ENCODE results near the gene ADIPOR2. TPM values are rescaled to one million over a fixed set of nuclear protein-coding genes. Genes with fewer than 3 reads are reported as not detected.
A peak's percentile ranks its signal among the peaks of the same experiment; 100 is the strongest.

The ADIPOR2 gene
- polyA plus RNA-seq, 2 of the 4 experiments (the other 2 are of a cell fraction) = 60.4 to 65.4 TPM

DNA sequence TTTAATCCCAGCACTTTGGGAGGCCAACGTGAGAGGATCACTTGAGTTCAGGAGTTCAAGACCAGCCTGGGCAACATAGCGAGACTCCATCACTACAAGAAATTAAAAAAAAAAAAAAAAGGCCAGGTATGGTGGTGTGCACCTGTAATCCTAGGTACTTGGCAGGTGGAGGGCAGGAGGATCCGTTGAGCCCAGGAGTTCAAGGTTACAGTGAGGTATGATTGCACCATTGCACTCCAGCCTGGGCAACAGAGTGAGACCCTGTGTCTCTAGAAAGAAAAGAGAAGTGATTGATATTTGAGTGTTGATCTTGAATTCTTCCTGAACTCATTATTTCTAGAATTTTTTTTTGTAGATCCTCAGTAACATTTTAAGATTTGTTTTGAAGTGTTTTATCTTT is 59.4 kb downstream of the ADIPOR2 start:
- ChIA-PET CTCF (interaction anchor here (1.3 kb wide), 1 partner anchor 22 kb away, joined by 4 read pairs; no protein-coding TSS in a partner anchor), POLR2A (no interaction called here)
- no peak for ATAC-seq

DNA sequence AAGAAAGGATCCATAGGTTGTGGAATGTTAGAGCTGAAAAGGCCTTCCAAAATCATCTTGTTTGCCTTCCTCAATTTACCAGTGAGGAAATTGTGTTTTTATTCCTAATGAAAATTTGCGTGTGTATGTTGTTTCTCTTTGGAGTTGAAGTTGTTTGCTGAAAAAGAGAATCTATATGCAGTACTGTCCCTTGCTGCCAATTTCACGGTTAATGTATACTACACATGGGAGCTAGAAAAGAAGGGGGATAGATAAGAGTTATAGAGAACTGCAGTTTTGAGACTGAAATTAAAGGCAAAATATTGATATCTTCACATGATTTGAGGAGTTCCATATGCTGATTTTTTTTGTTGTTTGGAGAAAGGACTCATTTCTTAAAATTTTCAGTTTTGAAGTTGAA is 67.5 kb downstream of the ADIPOR2 start:
- no peak overlapping the region for H3K4me3 ChIP-seq
- FAIRE-seq = no peak
- peaks cover 18% of the 10 kb centered on the region for H3K4me1 ChIP-seq
- ChIA-PET POLR2A (no interaction called here), CTCF (interaction anchor here (1.2 kb wide), 1 partner anchor 33 kb away, joined by 4 read pairs; no protein-coding TSS in a partner anchor)
- H3K9me3 ChIP-seq = 0 out of 3 replicates have a peak, but pooled peaks cover 5% of the 10 kb centered on the region
- no peak overlapping the region for H3K27ac ChIP-seq
- H3K4me2 ChIP-seq = no peak overlapping the region
- TF ChIP-seq RCOR1 (IDR thresholded peaks at IDR 0.05; ENCODE audit: low read depth, low read length) = no peak
- TF ChIP-seq EHMT2 (IDR thresholded peaks at IDR 0.05; ENCODE audit: low read depth) = no peak
- no peak for TF ChIP-seq ZNF302 (CRISPR knock-in tag; IDR thresholded peaks at IDR 0.05)
- TF ChIP-seq, protein P1, sequence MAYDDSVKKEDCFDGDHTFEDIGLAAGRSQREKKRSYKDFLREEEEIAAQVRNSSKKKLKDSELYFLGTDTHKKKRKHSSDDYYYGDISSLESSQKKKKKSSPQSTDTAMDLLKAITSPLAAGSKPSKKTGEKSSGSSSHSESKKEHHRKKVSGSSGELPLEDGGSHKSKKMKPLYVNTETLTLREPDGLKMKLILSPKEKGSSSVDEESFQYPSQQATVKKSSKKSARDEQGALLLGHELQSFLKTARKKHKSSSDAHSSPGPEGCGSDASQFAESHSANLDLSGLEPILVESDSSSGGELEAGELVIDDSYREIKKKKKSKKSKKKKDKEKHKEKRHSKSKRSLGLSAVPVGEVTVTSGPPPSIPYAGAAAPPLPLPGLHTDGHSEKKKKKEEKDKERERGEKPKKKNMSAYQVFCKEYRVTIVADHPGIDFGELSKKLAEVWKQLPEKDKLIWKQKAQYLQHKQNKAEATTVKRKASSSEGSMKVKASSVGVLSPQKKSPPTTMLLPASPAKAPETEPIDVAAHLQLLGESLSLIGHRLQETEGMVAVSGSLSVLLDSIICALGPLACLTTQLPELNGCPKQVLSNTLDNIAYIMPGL (CRISPR knock-in tag; IDR thresholded peaks at IDR 0.05; ENCODE audit: borderline replicate concordance) = no peak
- no peak for TF ChIP-seq POLR2AphosphoS2 (conservative IDR thresholded peaks at IDR 0.05; ENCODE audit: low read length)
- TF ChIP-seq, protein P2, sequence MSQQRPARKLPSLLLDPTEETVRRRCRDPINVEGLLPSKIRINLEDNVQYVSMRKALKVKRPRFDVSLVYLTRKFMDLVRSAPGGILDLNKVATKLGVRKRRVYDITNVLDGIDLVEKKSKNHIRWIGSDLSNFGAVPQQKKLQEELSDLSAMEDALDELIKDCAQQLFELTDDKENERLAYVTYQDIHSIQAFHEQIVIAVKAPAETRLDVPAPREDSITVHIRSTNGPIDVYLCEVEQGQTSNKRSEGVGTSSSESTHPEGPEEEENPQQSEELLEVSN (IDR thresholded peaks at IDR 0.05; ENCODE audit: borderline replicate concordance, low read depth) = no peak
- no peak for ATAC-seq
- 94% methylated on average over 2 of the region's 2 CpGs for WGBS (ENCODE audit: missing lambda C conversion rate)
- no peak for DNase-seq (ENCODE audit: low read depth in 1 of 2, low spot score in 1 of 2)

More for the DNA sequence above, 59.4 kb downstream of the ADIPOR2 start:
- H3K27ac ChIP-seq = no peak overlapping the region
- no peak for FAIRE-seq
- no peaks in the 10 kb centered on the region for H3K4me1 ChIP-seq
- no peak for DNase-seq (ENCODE audit: low read depth in 1 of 2, low spot score in 1 of 2)
- peaks cover 24% of the 10 kb centered on the region for H3K9me3 ChIP-seq
- TF ChIP-seq, protein P3, sequence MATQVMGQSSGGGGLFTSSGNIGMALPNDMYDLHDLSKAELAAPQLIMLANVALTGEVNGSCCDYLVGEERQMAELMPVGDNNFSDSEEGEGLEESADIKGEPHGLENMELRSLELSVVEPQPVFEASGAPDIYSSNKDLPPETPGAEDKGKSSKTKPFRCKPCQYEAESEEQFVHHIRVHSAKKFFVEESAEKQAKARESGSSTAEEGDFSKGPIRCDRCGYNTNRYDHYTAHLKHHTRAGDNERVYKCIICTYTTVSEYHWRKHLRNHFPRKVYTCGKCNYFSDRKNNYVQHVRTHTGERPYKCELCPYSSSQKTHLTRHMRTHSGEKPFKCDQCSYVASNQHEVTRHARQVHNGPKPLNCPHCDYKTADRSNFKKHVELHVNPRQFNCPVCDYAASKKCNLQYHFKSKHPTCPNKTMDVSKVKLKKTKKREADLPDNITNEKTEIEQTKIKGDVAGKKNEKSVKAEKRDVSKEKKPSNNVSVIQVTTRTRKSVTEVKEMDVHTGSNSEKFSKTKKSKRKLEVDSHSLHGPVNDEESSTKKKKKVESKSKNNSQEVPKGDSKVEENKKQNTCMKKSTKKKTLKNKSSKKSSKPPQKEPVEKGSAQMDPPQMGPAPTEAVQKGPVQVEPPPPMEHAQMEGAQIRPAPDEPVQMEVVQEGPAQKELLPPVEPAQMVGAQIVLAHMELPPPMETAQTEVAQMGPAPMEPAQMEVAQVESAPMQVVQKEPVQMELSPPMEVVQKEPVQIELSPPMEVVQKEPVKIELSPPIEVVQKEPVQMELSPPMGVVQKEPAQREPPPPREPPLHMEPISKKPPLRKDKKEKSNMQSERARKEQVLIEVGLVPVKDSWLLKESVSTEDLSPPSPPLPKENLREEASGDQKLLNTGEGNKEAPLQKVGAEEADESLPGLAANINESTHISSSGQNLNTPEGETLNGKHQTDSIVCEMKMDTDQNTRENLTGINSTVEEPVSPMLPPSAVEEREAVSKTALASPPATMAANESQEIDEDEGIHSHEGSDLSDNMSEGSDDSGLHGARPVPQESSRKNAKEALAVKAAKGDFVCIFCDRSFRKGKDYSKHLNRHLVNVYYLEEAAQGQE (IDR thresholded peaks at IDR 0.05) = no peak
- TF ChIP-seq FOXS1 (CRISPR knock-in tag; IDR thresholded peaks at IDR 0.05) (no peak), ZNF302 (CRISPR knock-in tag; IDR thresholded peaks at IDR 0.05) (no peak), ZFP36 (IDR thresholded peaks at IDR 0.05; ENCODE audit: borderline replicate concordance, partially characterized antibody) (no peak), CBX8 (IDR thresholded peaks at IDR 0.05) (no peak)
- TF ChIP-seq, protein P2 (IDR thresholded peaks at IDR 0.05; ENCODE audit: borderline replicate concordance, low read depth) = no peak
- 93% methylated on average over 3 of the region's 3 CpGs for WGBS (ENCODE audit: missing lambda C conversion rate)
- no peak overlapping the region for H3K4me2 ChIP-seq
- H3K4me3 ChIP-seq = no peak overlapping the region

DNA sequence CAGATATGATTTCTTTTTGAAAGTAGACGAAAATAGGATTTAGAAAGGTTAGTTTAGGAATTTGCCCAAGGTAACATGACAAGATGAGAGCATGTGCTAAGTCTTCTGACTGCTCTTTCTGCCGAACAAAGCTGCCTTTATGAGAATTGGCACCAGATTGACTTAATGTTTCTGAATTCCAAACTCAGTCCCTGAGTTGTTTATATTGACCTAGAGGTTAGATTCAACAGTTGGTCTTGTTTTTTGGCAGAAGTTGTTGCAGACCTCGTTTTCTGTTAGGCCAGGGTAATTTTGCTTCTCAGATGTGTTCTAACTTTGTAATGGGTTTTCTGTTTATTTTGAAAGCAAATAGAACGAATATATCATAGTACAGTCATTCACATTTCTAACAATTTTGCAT is 68.0 kb downstream of the ADIPOR2 start:
- Histone ChIP-seq H3K4me3 (no peak overlapping the region), H3K27ac (peak overlapping the region in 1 of 2 experiments; percentile 15; a peak in 2 of 6 replicates), H3K4me2 (no peak overlapping the region), H3K9me3 (0 out of 3 replicates have a peak, but pooled peaks cover 5% of the 10 kb centered on the region), H3K4me1 (peaks cover 18% of the 10 kb centered on the region)
- FAIRE-seq (peak; percentile 51), DNase-seq (ENCODE audit: low read depth in 1 of 2, low spot score in 1 of 2) (no peak), ATAC-seq (no peak)
- ChIA-PET POLR2A (no interaction called here), CTCF (interaction anchor here (1.2 kb wide), 1 partner anchor 32 kb away, joined by 4 read pairs; no protein-coding TSS in a partner anchor)
- WGBS (ENCODE audit: missing lambda C conversion rate) = 70% methylated on average over 4 of the region's 4 CpGs
- no peak for TF ChIP-seq NPAS2 (CRISPR knock-in tag; IDR thresholded peaks at IDR 0.05; ENCODE audit: borderline replicate concordance)
- no peak for TF ChIP-seq CHD4 (IDR thresholded peaks at IDR 0.05; ENCODE audit: borderline replicate concordance)
- no peak for TF ChIP-seq HEYL (CRISPR knock-in tag; IDR thresholded peaks at IDR 0.05)
- TF ChIP-seq KDM1A (IDR thresholded peaks at IDR 0.05; ENCODE audit: low read depth) = no peak
- TF ChIP-seq, protein P3 (IDR thresholded peaks at IDR 0.05) = no peak
- no peak for TF ChIP-seq TP53 (CRISPR knock-in tag; IDR thresholded peaks at IDR 0.05)
- TF ChIP-seq SMC3 (IDR thresholded peaks at IDR 0.05) = no peak
- no peak for TF ChIP-seq NR3C1 (IDR thresholded peaks at IDR 0.05)
- no peak for TF ChIP-seq HDAC2 (IDR thresholded peaks at IDR 0.05)
- TF ChIP-seq FOSB (CRISPR knock-in tag; IDR thresholded peaks at IDR 0.05) = no peak
- no peak for TF ChIP-seq RNF2 (IDR thresholded peaks at IDR 0.05; ENCODE audit: borderline replicate concordance, low read depth)
